RPMI8226 (cell line): ENCODE results near the gene KIF5A.
"Not testable (repeated sequence)": the region's sequence is repeated elsewhere in the genome, so short reads cannot be mapped to it uniquely, and the experiment has no call there.

ENCODE experiments used
- DNase-seq: peaks from one replicate; pipeline ENCODE4 v3.0.0-alpha.2; 2015

The KIF5A gene

DNA sequence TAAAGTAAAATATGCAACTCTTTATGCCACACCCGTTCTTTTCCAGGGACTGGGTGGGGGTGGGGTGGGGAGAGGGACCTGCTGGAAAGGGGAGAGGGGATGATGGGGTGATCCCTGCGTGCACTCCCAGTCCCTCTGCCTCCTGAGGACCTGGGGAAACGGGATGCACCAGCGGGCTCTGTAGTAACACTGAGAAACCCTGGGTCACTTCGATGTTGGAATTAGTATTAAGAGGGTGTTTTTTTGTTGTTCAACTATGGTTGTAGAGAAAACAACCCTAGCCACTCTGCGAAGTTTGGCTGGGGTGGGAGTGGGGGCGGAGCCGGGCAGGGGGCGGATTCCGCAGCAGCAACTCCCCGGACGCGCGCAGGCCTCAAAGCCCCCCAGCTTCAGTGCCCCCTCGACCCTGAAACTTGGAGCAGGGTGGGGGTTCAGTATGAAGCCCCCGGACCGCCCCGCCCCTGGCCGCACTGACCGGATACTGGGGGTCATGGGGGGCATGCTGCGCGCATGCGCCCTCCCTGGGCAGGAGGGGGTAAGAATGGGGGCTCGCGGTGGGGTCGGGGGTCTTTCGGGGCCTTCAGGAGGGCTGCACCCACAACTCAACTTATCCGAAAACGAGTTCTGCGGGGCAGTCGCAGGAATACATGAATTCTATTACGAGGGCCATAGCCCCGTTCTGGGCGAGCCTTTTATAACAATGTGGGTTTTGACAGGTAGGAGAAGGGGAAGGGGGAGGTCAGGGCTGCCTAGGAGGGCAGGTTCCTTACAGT is 60.1 kb downstream of the KIF5A start:
- DNase-seq: no peak

GRCh38 chr12:57610554-57611107 is 60.8 kb downstream of the KIF5A start:
- DNase-seq: no peak

- DNase-seq: no peak
Measured at GRCh38 chr12:57611108-57611826, 61.4 kb downstream of the KIF5A start, which contains the start of gene ARHGEF25. TSS of gene ARHGEF25 (plus strand) at chr12:57611435. CDS start at chr12:57611895, 460 bp downstream.

GRCh38 chr12:57611827-57612710 is 62.2 kb downstream of the KIF5A start:
- DNase-seq: no peak

- no peak for DNase-seq
Measured at GRCh38 chr12:57612711-57613426, 63.0 kb downstream of the KIF5A start.

DNA sequence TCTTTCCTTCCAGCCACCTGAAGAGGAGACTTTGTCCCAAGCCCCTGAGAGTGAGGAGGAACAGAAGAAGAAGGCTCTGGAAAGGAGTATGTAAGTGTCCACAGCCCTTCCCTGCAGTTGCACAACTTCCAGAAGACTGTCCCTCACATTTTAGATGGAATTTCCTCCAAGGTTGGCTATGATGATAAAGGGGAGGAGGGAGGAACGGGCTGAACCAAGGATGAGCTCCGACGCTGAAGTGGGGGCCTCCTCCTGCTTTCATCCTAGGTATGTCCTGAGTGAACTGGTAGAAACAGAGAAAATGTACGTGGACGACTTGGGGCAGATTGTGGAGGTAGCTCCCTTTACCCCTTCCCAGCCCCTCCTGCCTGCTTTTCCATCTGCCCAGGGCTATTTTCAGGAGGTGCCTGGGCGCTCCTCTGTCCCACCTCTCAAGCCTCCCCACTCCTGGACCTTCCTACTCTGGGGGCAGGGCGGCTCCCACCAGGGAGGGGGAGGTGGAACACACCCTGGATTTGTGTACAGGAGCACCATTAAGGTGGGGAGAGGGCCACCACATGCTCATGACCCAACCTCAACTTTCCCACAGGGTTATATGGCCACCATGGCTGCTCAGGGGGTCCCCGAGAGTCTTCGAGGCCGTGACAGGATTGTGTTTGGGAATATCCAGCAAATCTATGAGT is 63.7 kb downstream of the KIF5A start:
- DNase-seq: no peak

DNA sequence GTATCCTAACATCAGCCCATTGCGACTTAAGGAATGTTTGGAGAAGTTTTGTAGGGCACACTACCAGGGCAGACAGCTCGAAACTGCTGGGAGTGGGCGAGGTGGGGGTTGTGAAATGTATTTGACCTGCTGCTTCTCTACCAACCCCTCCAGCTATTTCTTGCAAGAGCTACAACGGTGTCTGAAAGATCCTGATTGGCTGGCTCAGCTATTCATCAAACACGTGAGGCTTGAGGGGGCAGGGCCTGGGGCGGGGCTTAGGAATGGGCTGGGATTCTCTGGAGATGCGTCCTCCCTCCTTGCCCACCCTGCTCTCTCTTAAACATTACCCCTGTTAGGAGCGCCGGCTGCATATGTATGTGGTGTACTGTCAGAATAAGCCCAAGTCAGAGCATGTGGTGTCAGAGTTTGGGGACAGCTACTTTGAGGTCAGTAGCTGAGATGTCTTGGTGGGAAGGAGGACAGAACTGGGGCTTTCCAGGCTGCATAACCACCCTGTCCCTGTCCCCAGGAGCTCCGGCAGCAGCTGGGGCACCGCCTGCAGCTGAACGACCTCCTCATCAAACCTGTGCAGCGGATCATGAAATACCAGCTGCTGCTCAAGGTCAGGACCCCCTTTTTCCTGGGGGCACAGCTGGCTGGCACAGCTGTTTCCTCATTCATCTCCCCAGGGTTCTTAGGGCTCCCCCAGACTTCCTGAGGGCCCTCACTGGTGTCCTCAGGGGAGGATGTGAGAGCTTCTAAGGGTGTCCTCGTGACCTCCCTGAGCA is 64.5 kb downstream of the KIF5A start:
- peak; percentile 46 for DNase-seq

- DNase-seq: no peak
Measured at GRCh38 chr12:57614948-57615500, 65.2 kb downstream of the KIF5A start.

GRCh38 chr12:57615637-57616036 is 65.8 kb downstream of the KIF5A start:
- no peak for DNase-seq

- no peak for DNase-seq
Measured at GRCh38 chr12:57616383-57617101, 66.7 kb downstream of the KIF5A start.

DNA sequence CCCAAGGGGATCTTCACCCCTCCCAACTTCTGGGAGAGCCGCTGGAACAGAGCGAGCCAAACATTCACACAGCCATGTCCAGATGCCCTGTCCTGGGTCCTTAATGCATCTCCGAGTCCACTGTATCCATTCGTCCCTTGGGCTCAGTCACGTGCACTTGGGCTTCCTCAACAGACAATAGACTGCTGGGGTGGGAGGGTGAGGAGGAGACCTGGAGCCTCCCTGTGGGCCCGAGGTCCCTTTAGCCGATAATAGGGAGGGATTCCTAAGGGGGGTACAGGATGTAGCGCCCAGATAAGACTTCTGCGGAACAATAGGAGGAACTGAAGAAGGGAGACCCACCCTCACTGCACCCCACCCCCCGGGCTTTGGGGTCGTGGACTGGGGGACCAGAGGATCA is 68.1 kb downstream of the KIF5A start:
- DNase-seq: no peak

GRCh38 chr12:57618431-57618830 is 68.6 kb downstream of the KIF5A start:
- not testable (repeated sequence) for DNase-seq

DNA sequence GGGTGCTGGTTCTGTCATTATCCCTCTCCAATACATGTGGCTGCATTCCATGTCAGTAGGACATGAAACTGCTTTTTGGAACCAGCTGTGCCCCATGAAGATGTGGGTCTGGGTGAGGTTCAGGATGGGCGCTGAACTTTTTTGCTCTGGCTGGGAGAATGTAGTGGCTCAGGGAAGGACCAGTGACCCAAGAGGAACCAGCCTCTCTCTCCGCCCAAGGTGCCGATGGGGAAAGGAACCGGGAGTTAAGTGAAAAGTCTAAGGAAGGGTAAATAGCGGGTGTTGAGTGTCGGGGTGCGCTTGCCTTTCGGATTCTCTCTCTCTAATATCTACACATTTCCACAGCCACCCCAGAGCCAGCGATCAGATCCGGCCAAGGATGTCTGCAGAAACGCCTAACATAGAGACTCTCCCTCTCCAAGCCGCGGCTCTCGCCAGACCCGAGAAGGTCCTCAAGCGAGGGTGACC is 69.2 kb downstream of the KIF5A start:
- no peak for DNase-seq

DNA sequence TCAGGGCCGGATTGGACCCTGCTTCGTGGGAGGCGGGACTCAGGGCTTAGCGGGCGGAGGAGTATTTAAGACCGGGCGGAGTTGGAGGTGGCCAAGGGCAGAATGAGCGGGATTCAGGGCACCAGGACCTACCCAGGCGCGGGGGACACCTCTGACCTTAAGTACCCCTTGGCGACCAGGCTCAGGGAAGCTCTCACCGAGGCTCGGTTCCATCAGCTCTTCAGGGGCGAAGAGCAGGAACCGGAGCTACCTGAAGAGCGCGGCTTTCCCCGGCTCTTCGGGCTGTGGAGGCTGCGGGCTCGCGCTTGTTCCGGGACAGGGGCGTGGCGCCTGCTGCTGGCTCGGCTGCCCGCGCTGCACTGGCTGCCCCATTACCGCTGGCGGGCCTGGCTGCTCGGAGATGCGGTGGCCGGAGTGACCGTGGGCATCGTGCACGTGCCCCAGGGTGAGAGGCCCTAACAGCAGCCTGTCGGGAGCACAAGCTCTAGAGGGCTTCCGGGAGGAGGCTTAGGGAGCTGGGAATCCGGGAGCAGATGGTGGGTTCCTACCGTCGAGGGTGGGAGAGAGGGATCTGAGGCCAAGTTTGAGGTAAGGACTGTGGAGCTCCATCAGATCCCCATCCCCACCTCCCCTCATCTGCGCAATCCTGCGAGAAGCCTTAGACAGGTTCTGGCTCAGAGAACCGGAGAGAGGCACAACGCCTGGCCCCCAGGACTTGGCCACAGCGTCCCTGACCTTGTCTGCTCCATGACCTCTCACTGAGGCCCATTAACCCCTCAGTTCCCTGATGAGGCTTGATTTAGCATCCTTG is 69.8 kb downstream of the KIF5A start:
- DNase-seq: no peak

DNA sequence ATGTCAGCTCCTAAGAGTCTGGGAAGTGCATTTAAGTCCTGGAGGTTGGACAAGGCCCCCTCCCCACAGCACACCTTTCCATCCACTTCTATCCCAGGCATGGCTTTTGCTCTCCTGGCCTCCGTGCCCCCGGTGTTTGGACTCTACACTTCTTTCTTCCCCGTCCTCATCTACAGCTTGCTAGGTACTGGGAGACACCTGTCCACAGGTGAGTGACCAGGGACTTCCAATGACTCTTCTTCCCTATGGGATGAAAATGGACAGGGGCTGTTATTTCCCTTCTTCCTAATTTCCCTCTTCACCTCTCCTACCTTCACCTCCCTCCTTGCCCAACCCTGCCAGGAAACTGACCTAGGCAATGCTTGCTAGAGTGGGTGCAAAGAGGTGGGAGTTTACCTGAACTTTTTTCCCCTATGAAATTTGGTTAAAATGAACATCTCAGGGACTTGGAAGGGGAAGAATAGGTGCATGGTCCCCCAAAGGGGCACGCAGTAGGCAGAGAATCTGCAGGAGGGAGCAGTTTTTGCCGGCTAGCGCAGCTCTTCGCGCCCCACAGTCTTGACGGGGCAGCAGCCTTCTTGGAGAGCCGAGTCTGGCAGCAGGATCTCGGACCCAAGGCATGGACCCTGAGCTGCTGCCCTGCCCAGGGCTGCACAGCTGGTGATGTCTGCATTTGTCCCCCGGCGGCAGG is 70.5 kb downstream of the KIF5A start:
- DNase-seq: no peak

- peak; percentile 25 for DNase-seq
Measured at GRCh38 chr12:57620936-57621496, 71.2 kb downstream of the KIF5A start.

- peak; percentile 67 for DNase-seq
Measured at GRCh38 chr12:57621497-57622292, 71.9 kb downstream of the KIF5A start.
